Measurements from ENCODE around the gene SSBP4. TPM values are rescaled to one million over a fixed set of nuclear protein-coding genes. Genes with fewer than 3 reads are reported as not detected.
A peak's percentile ranks its signal among the peaks of the same experiment; 100 is the strongest.

Gene SSBP4
- total and polyA plus RNA-seq, 2 of the 4 experiments (the other 2 are of a cell fraction) = 14.9 to 39.7 TPM

DNA sequence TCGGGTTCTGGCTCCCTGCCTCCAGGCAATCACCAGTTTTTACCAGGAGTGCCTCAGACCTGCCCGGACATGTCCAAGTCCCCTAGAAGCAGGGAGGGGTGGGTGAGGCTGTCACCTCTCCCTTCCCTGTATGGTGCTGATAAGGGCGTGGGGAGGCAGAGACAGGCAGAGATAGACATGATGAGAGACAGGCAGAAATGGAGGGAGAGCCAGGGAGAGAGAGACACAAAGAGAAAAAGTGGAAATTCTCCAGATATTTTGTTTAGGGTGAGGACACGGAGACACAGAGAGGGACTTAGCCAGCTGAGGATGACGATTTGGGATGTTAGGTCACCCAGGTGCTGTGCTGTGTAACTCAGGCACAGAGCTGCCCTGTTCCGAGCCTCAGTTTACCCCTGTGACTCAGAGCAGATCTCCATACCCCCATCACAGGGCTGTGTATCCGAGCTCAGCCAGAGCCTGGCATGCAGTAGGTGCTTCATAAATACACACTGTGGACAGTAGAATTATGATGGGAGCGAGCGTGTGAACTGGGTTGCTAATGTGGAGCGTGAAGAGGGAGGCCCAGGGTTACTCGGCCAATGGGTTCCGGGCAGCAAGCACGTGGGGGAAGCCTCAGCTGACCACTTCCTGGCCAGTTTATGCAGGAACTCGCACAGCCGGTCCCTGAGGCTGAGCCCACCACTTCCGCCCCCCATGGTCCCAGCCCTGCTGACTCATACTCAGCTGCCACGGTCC, 45.1 kb upstream of the SSBP4 start (continued):
- TF ChIP-seq CTCF (conservative IDR thresholded peaks at IDR 0.05; ENCODE audit: low read depth, low read length) (no peak), RAD21 (IDR thresholded peaks at IDR 0.05; ENCODE audit: low read length) (no peak)

GRCh38 chr19:18377026-18377425, 42.2 kb upstream of the SSBP4 start:
- Histone ChIP-seq H3K14ac (replicated peaks; ENCODE audit: low read depth, low read length) (no peak overlapping the region), H3K18ac (ENCODE audit: low read depth, low read length) (no peak overlapping the region), H3K4me2 (ENCODE audit: low read depth, low read length) (no peak overlapping the region), H3K4ac (ENCODE audit: low read depth, low read length) (peak overlapping the region; percentile 18), H3K27me3 (ENCODE audit: control insufficient read depth, insufficient read depth, low read length) (no peaks in the 10 kb centered on the region), H2BK15ac (ENCODE audit: low read depth, low read length) (peak overlapping the region; percentile 78; the same call in 2 of the 3 replicates), H4K20me1 (ENCODE audit: insufficient read depth, low read length) (no peaks in the 10 kb centered on the region), H2AFZ (replicated peaks; ENCODE audit: low read length, poor library complexity) (no peak overlapping the region), H2BK5ac (ENCODE audit: low read depth, low read length, poor library complexity, severe bottlenecking) (no peak overlapping the region), H3K9ac (ENCODE audit: low read depth, low read length) (no peak overlapping the region), H3K56ac (ENCODE audit: extremely low read depth, insufficient read depth, low read length) (no peak overlapping the region), H3K4me1 (ENCODE audit: control insufficient read depth, insufficient read depth, low read length) (peaks cover 28% of the 10 kb centered on the region), H3K4me3 (ENCODE audit: insufficient read depth, low read depth, low read length) (no peak overlapping the region), H4K5ac (ENCODE audit: low read depth, low read length) (no peak overlapping the region), H2AK5ac (ENCODE audit: low read depth, low read length) (0 out of 2 replicates have a peak overlapping the region, but pooled peaks have one; percentile 1), H2BK20ac (ENCODE audit: low read depth, low read length) (peak overlapping the region; percentile 77), H2BK120ac (ENCODE audit: low read depth, low read length) (peak overlapping the region; percentile 47; the same call in 1 of the 2 replicates), H3K36me3 (ENCODE audit: control insufficient read depth, insufficient read depth, low read length) (no peaks in the 10 kb centered on the region), H3K79me1 (ENCODE audit: low read depth in 1 of 2, low read length in 2 of 2) (peaks cover 0 to 20% of the 10 kb centered on the region in 2 experiments; a peak in 2 of 4 replicates), H3K9me3 (ENCODE audit: control insufficient read depth, insufficient read depth, low read length) (no peaks in the 10 kb centered on the region), H4K91ac (ENCODE audit: insufficient read depth, low read depth, low read length) (no peak overlapping the region), H3K27ac (ENCODE audit: insufficient read depth, low read length) (no peak overlapping the region), H3K9me1 (ENCODE audit: insufficient read depth, low read length) (peaks cover 22% of the 10 kb centered on the region), H4K8ac (ENCODE audit: low read depth in 2 of 2, low read length in 2 of 2) (no peak overlapping the region), H3K23ac (ENCODE audit: low read depth, low read length) (no peak overlapping the region), H2AK9ac (replicated peaks; ENCODE audit: low read depth, low read length, poor library complexity) (no peak overlapping the region)
- DNase-seq = no peak
- BruUV-seq (replicated peaks) = no TSS peak
- no peak for ATAC-seq (ENCODE audit: low read depth)
- in situ Hi-C loops (cut with MboI; ENCODE audit: low sequenced_read_pairs) = no loop called here
- dilution Hi-C loops (cut with HindIII; ENCODE audit: low sequenced_read_pairs, unreplicated experiment) = no loop called here
- ChIA-PET POLR2A (ENCODE audit: unreplicated experiment) (no interaction called here), CTCF (no interaction called here)
- WGBS, 2 experiments (ENCODE audit: extremely low coverage in 2 of 2, insufficient read length in 1 of 2) = 100% methylated on average over 1 of the region's 6 CpGs; no CpG with 5 or more reads in 1 of the 2 experiments
- intact Hi-C loops (cut with micrococcal nuclease) = no loop called here
- TF ChIP-seq RFX5 (IDR thresholded peaks at IDR 0.05; ENCODE audit: low read depth, low read length) (no peak), CEBPB (IDR thresholded peaks at IDR 0.05; ENCODE audit: low read depth, low read length) (0 out of 2 replicates have a peak, but pooled peaks have one; percentile 8)
